NCI-H345 treated with DMSO at 0.1 percent for 48 hours (cell line): ENCODE data around the gene GGA3.
"Not testable (repeated sequence)": the region's sequence is repeated elsewhere in the genome, so short reads cannot be mapped to it uniquely, and the experiment has no call there.

Experiments used
- DNase-seq: peaks from one replicate; lab custom pipeline; 2025; ENCODE audit not compliant: unreplicated experiment; lab: John Stamatoyannopoulos, UW

GGA3 gene

GRCh38 chr17:75273977-75274708 is 12.7 kb upstream of the GGA3 start:
- DNase-seq, result no peak

GRCh38 chr17:75272848-75273184 is 11.4 kb upstream of the GGA3 start:
- DNase-seq, result no peak

DNA sequence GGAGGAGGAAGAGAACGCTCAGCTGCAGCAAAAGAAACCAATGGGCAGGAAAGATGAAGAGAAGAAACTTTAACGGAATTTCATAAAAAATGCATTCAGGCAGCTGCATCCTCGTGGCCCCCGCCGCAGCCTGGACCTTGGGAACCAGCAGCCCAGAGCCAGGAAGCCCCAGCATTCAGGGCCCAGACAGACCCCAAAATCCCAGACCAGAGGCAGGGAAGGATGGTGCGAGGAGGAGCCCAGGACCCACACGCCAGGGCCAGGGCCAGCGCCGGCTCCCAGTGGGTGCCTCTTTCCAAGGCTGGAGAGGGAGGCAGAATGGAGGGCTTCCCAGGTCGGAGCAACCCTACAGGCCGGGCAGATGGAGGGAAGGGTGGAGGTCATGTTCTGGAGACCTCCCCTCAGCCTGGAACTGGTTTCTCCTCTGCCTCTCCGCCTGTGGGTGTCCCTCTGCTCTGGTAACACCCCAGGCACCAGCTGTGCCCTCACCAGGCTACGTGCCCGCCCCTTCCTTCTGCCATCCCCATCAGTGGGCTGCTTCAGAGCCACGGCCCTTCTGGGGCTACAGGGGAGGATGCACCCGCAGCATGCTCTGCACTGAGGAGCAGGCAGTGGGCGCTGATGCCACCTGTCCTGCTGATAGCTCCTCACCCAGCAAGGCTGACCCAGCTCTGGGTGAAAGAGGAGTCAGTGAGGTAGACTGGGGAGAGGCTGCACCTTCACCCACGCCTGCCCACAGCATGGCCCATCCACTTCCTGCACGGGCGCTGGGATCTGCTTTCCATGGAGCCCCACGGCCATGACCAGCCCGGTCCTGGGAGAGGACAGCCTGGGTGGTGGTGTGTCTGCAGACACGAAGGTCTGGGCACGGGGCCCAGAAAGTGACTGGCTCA is 10.8 kb upstream of the GGA3 start:
- no peak for DNase-seq

DNA sequence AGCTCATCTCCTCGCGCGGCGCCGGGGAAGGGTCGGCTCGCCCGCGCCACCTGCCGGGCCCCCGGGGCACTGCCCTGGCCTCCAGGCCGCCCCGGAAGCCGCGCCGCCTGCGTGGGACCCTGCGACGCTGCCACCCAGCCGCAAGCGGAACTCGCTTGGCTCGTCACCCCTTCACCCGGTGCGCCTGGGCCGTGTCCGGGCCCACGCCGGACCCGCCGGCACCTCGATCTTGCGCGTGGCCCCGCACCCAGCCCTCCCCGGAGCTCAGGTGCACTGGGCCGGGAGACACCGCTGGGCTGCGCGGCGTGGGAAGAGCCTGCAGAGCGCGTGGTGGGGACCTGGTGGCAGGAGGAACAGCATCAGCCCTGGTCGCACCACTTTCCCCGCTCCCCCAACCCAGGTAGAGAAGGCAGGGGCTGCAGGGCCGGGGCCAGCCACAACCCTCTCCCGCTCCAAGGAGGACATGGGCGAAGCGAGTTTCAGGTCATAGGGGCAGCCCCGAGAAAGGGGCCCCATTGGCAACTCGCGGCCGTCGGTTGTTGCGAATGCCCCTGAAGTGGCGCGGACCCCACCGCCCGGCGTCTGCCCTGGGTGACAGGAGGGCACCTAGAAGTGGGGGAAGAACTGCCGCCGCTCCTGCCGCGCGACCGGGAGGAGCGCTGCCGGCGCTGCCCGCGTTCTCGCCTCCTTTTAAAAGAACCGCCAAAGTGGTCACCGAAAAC is 10.0 kb upstream of the GGA3 start:
- DNase-seq, result peak; percentile 75

GRCh38 chr17:75270966-75271232 is 9.5 kb upstream of the GGA3 start, which contains the start of gene MIF4GD:
Gene MIF4GD, minus strand, starts transcription at chr17:75271231. Its CDS starts 1,036 bp downstream, at chr17:75270195.
- DNase-seq, result no peak

DNA sequence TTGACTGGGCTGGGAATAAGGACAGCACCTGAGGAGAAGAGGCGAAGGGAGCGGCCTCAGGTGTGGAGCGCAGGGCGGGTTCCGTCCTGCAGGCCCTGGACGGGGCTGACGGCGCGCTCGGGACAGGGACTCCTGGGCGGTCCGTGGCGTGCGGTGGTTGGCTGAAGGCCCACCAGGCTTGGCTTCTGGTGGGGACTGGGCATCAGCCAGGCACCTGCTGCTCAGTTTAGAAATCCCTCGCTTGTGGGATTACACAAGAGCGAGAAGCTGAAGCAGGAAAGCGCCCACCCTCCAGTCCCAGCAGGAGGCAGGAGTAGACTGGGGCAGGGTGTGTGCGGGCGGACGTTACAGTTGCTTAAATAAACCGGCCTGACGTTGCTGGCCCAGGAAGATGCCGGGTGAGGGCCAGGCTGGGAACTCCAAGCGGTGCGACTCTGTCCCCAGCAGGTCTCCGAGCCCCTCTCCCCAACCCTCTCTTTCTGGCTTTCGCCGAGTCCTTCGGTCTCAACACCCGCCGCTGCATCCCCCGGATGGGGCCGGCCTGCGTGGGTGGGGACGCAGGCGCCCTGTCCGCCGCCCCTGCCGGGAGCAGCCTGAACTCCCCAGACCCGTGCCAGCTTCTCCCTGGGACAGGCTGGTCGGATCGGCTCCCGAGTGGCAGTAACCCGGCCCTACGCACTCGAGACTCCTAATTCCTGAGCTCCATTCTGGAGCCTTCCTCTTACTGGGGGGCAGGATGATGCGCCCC is 9.0 kb upstream of the GGA3 start:
- DNase-seq, result peak; percentile 71

DNA sequence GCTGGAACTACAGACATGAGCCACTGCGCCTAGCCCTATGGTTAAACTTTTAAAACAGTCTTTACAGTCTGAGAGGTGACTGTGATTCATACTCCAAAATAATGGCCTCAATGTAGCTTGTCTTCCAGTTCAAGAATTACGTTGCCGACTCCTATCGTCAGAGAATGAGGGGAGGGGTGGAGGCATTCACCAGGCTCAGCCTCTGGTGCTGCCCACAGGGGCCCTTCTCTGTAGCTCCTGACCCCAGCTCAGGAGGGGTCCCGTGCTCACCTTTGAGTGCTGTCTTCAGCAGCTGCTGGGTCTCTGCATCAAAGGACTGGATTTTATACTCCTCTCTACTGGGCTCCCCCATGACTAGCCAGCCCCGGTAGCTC is 8.4 kb upstream of the GGA3 start:
- peak; percentile 65 for DNase-seq

DNA sequence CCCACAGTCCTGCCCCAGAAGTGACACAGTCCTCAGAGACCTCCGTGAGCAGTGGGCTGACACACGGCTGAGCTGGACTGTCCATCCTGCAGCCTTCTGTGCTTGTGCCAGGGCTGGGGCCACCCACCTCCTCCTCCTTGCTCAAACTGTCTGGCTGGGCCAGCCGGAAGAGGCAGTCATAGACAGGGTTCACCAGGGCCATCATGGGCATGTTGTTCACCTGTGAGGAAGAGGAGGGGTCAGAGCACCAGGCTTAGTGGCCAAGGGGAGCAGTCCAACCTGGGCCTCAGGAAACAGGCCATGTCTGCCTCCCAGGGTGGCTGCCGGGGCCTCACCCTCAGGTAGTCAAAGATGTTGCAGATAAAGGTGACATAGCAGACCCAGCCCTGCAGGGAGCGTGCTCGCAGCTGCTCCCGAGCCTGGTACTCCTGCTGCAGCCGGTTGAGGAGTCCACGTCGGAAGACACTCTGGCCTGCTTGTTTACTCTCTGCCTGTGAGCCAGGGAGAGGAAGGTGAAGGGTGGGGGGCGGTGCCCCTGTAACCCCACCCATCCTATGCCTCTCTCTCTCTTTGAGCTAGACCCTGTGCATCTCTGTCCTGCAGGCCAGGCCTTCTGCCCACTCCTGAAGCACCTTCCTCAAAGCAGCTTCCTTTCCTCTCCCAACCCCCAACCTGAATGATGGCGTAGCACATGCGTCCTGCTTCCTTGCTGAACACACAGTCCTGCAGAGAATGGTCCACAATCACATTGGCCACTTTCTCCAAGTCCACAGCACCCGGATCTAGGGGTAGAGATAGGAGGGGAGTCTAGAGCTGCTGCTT is 6.2 kb upstream of the GGA3 start:
- DNase-seq, result no peak

DNA sequence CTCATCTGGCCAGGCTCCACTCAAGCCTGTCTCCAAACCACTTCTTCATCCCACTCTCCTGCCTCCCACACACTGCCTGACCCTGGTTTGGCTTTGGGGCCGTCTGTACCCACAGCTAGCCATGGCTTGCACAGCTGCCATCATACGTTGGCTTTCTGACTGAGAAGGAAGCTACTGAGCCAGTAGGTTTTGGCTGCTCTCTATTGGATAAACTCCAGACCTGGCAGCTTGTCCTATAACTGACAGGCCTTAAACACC is 5.7 kb upstream of the GGA3 start:
- DNase-seq, result no peak

- no peak for DNase-seq
Measured at GRCh38 chr17:75266316-75267152, 5.1 kb upstream of the GGA3 start.

- no peak for DNase-seq
Measured at GRCh38 chr17:75265614-75266315, 4.4 kb upstream of the GGA3 start.

GRCh38 chr17:75263055-75263454 is 1.6 kb upstream of the GGA3 start:
- DNase-seq, result no peak

DNA sequence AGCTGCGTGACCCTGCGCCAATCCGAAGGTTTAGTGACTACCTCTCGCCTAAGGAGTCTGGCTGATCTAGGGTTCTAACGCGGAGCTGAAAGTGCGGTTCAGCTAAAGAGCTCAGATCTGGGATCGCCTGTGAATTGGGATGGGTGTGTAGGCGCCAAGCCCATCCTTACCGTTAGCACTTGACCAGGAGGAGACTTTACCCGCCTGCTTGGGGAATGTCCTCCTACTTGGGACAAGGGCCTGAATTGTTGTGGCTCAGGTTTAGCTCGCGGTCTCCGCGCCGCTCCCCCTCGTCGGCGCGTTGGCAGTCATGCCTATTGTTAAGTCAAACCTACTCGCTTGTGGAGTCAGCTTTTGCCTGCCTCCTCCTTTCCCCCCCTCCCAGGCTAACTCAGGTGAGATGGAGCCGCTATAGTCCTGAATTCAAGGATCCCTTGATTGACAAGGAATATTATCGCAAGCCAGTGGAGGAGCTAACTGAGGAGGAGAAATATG is 753 bp upstream of the GGA3 start:
- no peak for DNase-seq

DNA sequence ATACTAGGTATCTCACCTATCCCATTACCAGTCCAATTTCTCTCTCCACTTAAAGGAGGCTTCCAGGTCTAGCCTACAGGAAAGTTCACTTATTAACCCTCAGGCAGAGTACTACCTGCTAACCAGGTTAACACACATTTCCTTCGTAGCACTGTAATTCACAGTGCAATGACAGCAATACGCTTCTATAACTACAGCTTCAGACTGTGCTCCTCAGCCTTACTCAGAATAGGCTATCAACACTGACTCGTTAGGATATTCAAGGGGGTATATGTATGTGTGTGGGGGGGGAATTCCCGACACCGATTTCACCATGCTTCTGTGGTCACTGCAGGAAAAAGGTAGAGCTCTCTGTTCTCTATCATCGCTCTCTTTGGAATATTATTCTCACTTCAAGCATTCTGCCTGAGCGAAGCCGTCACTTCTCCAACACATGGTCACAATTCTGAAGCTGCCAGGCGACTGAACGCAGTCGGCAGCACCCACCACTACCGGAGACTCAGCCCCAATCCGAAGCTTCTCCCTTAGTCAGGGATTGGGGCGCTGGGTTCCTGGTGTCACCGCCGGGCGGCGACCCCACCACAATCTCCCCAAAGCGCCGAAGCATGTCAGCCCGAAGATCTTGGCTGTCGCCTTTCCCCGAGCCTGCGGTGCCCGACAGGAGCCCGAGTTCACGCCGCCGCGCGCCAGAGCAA is 618 bp downstream of the GGA3 start:
- no peak for DNase-seq

- DNase-seq, result not testable (repeated sequence)
Measured at GRCh38 chr17:75257228-75257627, 4.2 kb downstream of the GGA3 start.

DNA sequence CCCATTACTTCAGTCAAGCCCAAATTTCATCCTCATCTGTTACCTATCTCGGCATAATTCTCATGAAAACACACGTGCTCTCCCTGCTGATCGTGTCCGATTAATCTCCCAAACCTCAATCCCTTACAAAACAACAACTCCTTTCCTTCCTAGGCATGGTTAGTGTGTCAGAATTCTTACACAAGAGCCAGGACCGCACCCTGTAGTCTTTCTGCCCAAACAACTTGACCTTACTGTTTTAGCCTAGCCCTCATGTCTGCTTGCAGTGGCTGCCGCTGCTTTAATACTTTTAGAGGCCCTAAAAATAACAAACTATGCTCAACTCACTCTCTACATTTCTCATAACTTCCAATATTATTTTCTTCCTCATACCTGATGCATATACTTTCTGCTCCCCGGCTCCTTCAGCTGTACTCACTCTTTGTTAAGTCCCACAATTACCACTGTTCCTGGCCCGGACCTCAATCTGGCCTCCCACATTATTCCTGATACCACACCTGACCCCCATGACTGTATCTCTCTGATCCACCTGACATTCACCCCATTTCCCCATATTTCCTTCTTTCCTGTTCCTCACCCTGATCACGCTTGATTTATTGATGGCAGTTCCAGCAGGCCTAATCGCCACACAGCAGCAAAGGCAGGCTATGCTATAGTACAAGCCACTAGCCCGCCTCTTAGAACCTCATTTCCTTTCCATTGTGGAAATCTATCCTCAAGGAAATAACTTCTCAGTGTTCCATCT is 5.3 kb downstream of the GGA3 start:
- DNase-seq, result not testable (repeated sequence)

DNA sequence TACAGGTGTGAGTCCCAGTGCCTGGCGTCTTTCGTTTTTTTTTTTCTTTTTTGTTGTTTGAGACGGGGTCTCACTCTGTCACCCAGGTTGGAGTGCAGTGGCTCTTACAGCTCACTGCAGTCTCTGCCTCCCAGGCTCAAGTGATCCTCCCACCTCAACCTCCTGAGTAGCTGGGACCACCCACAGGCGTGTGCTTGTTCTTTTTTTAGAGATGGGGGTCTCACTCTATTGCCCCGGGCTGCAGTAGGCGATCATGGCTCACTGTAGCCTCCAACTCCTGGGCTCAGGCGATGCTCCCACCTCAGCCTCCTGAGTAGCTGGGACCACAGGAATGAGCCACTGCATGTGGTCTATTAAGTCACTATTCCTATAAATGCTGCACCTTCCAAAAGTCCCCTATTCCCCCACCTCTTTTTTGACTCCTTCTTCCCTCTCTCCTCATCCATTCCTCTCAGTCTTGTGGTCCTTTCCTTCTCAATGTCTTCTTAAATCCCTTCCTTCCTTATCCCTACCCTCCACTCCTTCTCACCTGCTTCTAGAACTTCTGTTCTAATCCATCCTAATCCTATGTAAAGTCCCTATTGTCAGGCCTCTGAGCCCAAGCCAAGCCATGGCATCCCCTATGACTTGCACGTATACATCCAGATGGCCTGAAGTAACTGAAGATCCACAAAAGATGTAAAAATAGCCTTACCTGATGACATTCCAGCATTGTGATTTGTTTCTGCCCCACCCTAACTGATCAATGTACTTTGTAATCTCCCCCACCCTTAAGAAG is 9.2 kb downstream of the GGA3 start:
- DNase-seq, result no peak
